MCF 10A (cell line): ENCODE measurements around the gene OSTN. TPM values are rescaled to one million over a fixed set of nuclear protein-coding genes. Genes with fewer than 3 reads are reported as not detected.

Source experiments
- BruUV-seq: library from RNA; stranded (reverse); fragments of 400-500 nt; replicated peaks from 2 replicates; lab custom pipeline; 2021; lab: Mats Ljungman, UMichigan
- CTCF ChIA-PET: fragments of 300-600 bp; sonication (Branson Sonifier 250); formaldehyde crosslinking; extraction: SDS; loops from one replicate; lab custom pipeline; 2021; ENCODE audit warnings: antibody characterized with exemption, inconsistent platforms; lab: Yijun Ruan, JAX
- POLR2A ChIA-PET: fragments of 300-600, 350-650 bp; sonication (Branson Sonifier 250); formaldehyde crosslinking; extraction: SDS; loops from one replicate; lab custom pipeline; 2020; ENCODE audit warnings: antibody characterized with exemption, inconsistent platforms; lab: Yijun Ruan, JAX
- DNase-seq: peaks from one replicate; pipeline ENCODE4 v3.0.0-alpha.2; 2018; ENCODE audit not compliant: unreplicated experiment
- H3K27ac Mint-ChIP-seq: one replicate; pipeline ENCODE4 v1.8.0; 2022; ENCODE audit warnings: mild to moderate bottlenecking, low read depth, mixed read lengths; ENCODE audit not compliant: unreplicated experiment
- H3K27me3 Mint-ChIP-seq: one replicate; pipeline ENCODE4 v1.8.0; 2022; ENCODE audit warnings: mixed read lengths; ENCODE audit not compliant: insufficient read depth, unreplicated experiment
- H3K36me3 Mint-ChIP-seq: one replicate; pipeline ENCODE4 v1.8.0; 2022; ENCODE audit warnings: mild to moderate bottlenecking, moderate library complexity, mixed read lengths; ENCODE audit not compliant: insufficient read depth, unreplicated experiment
- H3K4me1 Mint-ChIP-seq: one replicate; pipeline ENCODE4 v1.8.0; 2022; ENCODE audit warnings: mixed read lengths; ENCODE audit not compliant: insufficient read depth, unreplicated experiment
- H3K4me3 Mint-ChIP-seq: one replicate; pipeline ENCODE4 v1.8.0; 2022; ENCODE audit warnings: mild to moderate bottlenecking, moderate library complexity, mixed read lengths; ENCODE audit not compliant: unreplicated experiment
- H3K9me3 Mint-ChIP-seq: one replicate; pipeline ENCODE4 v1.8.0; 2022; ENCODE audit warnings: mixed read lengths; ENCODE audit not compliant: unreplicated experiment
- intact Hi-C: fragments of 100-400 bp; cut with micrococcal nuclease; formaldehyde crosslinking; loops from 2 replicates; pipeline ENCODE4 v1.14.1; 2022
- total RNA-seq: library from RNA; stranded (reverse); gene quantifications from 2 replicates; pipeline ENCODE4 v1.2.3, GENCODE V29; 2022
- TF ChIP-seq, protein P1 (sequence below): fragments of 200-600 bp; IDR thresholded peaks from one replicate; pipeline ENCODE4 v1.8.0; 2022; ENCODE audit warnings: antibody characterized with exemption, mild to moderate bottlenecking; ENCODE audit not compliant: unreplicated experiment

OSTN gene
- total RNA-seq, 1 experiment from 2014 or later: not detected

DNA sequence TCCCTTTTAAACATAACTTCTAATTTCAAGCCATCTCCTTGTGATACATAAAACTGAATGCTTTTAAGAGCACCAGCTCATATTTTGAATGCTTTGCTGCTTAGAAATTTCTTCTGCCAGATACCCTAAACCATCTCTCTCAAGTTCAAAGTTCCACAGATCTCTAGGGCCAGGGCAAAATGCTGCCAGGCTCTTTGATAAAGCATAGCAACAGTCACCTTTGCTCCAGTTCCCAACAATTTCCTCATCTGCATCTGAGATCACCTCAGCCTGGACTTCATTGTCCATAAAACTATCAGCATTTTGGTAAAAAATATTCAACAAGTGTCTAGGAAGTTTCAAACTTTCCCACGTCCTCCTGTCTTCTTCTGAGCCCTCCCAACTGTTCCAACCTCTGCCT lies 17.5 kb downstream of the OSTN start:
- TF ChIP-seq, protein P1, sequence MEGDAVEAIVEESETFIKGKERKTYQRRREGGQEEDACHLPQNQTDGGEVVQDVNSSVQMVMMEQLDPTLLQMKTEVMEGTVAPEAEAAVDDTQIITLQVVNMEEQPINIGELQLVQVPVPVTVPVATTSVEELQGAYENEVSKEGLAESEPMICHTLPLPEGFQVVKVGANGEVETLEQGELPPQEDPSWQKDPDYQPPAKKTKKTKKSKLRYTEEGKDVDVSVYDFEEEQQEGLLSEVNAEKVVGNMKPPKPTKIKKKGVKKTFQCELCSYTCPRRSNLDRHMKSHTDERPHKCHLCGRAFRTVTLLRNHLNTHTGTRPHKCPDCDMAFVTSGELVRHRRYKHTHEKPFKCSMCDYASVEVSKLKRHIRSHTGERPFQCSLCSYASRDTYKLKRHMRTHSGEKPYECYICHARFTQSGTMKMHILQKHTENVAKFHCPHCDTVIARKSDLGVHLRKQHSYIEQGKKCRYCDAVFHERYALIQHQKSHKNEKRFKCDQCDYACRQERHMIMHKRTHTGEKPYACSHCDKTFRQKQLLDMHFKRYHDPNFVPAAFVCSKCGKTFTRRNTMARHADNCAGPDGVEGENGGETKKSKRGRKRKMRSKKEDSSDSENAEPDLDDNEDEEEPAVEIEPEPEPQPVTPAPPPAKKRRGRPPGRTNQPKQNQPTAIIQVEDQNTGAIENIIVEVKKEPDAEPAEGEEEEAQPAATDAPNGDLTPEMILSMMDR: no peak
- Mint-ChIP-seq H3K4me3 (no peak overlapping the region), H3K27ac (no peak overlapping the region), H3K27me3 (no peaks in the 10 kb centered on the region), H3K4me1 (no peaks in the 10 kb centered on the region), H3K9me3 (peaks cover 16% of the 10 kb centered on the region), H3K36me3 (peaks cover 6% of the 10 kb centered on the region)
- intact Hi-C loops: no loop called here
- POLR2A ChIA-PET: no interaction called here
- CTCF ChIA-PET: no interaction called here
- no TSS peak for BruUV-seq
- DNase-seq: no peak

DNA sequence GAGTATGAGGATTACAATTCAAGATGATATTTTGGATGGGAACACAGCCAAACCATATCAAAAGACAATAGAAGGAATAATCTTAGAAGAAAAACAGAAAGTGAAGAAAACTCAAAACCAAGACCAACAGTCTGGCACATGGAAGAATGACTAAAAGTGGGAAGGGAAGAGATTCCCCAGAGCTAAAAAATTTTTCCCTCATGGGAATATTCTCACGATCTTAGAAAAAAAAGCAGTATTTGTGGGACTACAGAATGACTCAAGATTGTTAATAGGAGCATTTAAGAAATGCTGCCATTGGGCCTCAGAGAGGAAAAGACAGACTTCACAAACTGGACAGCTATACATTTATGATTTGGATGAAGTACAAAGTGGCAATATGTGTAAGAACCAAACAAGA lies 18.3 kb downstream of the OSTN start:
- Mint-ChIP-seq H3K27ac (no peak overlapping the region), H3K4me3 (no peak overlapping the region), H3K4me1 (no peaks in the 10 kb centered on the region), H3K27me3 (no peaks in the 10 kb centered on the region), H3K36me3 (peaks cover 6% of the 10 kb centered on the region), H3K9me3 (peaks cover 16% of the 10 kb centered on the region)
- intact Hi-C loops: no loop called here
- ChIA-PET POLR2A (no interaction called here), CTCF (interaction anchor here (0.6 kb wide), 1 partner anchor 84 kb away, joined by 3 read pairs; no protein-coding TSS in a partner anchor)
- no peak for DNase-seq
- TF ChIP-seq, protein P1: no peak
- BruUV-seq: no TSS peak

DNA sequence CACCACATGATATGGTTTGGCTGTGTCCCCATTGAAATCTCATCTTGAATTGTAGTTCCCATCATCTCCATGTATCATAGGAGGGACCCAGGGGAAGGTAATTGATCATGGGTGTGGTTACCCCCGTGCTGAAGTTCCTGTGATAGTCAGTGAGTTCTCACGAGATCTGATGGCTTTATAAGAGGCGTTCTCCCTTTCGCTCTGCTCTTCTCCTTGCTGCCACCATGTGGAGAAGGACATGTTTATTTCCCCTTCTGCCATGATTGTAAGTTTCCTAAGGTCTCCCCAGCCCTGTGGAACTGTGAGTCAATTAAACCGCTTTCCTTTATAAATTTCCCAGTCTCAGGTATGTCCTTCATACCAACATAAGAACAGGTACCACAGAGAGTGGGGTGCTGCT lies 21.9 kb downstream of the OSTN start:
- BruUV-seq: no TSS peak
- H3K4me3 Mint-ChIP-seq: no peak overlapping the region
- H3K27ac Mint-ChIP-seq: no peak overlapping the region
- H3K27me3 Mint-ChIP-seq: no peaks in the 10 kb centered on the region
- H3K9me3 Mint-ChIP-seq: peaks cover 16% of the 10 kb centered on the region
- TF ChIP-seq, protein P1: no peak
- ChIA-PET CTCF (no interaction called here), POLR2A (no interaction called here)
- no peaks in the 10 kb centered on the region for H3K4me1 Mint-ChIP-seq
- H3K36me3 Mint-ChIP-seq: peaks cover 4% of the 10 kb centered on the region
- intact Hi-C loops: loop anchor here (10.0 kb wide), 1 partner anchor 516 kb away; no protein-coding TSS in a partner anchor
- DNase-seq: peak; percentile 15

DNA sequence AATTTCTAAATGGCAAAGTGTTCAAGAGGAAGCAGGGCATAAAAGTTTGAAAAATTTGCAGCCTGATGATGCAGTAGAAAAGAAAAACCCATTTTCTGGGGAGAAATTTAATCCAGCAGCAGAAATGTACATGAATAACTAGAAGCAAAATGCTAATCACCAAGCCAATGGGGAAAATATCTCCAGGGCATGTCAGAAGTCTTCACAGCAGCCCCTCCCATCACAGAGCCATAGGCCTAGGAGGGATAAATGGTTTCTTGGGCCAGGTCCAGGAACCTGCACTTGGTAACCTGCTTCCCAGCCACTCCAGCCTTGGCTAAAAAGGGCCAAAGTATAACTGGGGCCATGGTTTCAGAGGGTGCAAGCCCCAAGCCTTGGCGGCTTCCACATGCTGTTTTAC lies 22.6 kb downstream of the OSTN start:
- CTCF ChIA-PET: no interaction called here

More for the DNA sequence above, 22.6 kb downstream of the OSTN start:
- H3K4me3 Mint-ChIP-seq: no peak overlapping the region
- DNase-seq: no peak
- TF ChIP-seq, protein P1: no peak
- POLR2A ChIA-PET: no interaction called here
- no peaks in the 10 kb centered on the region for H3K4me1 Mint-ChIP-seq
- intact Hi-C loops: loop anchor here (10.0 kb wide), 1 partner anchor 517 kb away; no protein-coding TSS in a partner anchor
- no peak overlapping the region for H3K27ac Mint-ChIP-seq
- H3K36me3 Mint-ChIP-seq: no peaks in the 10 kb centered on the region
- no TSS peak for BruUV-seq
- peaks cover 11% of the 10 kb centered on the region for H3K9me3 Mint-ChIP-seq
- no peaks in the 10 kb centered on the region for H3K27me3 Mint-ChIP-seq
